Fibroblast of mammary gland (primary cell): Measurements from ENCODE around the gene SHE.

Source experiments
- DNase-seq: peaks from one replicate; pipeline ENCODE4 v3.0.0-alpha.2; 2010; ENCODE audit warnings: low read depth
- H3K4me3 ChIP-seq: 2 replicates; pipeline ENCODE4 v1.5.1; 2011; ENCODE audit warnings: low read depth, mild to moderate bottlenecking, low read length, moderate library complexity; ENCODE audit not compliant: control insufficient read depth
- TF ChIP-seq, protein P1 (sequence below): conservative IDR thresholded peaks from 2 replicates; pipeline ENCODE4 v1.5.1; 2011; ENCODE audit warnings: low read depth, low read length, inconsistent platforms; ENCODE audit not compliant: control insufficient read depth, insufficient read depth

SHE gene

DNA sequence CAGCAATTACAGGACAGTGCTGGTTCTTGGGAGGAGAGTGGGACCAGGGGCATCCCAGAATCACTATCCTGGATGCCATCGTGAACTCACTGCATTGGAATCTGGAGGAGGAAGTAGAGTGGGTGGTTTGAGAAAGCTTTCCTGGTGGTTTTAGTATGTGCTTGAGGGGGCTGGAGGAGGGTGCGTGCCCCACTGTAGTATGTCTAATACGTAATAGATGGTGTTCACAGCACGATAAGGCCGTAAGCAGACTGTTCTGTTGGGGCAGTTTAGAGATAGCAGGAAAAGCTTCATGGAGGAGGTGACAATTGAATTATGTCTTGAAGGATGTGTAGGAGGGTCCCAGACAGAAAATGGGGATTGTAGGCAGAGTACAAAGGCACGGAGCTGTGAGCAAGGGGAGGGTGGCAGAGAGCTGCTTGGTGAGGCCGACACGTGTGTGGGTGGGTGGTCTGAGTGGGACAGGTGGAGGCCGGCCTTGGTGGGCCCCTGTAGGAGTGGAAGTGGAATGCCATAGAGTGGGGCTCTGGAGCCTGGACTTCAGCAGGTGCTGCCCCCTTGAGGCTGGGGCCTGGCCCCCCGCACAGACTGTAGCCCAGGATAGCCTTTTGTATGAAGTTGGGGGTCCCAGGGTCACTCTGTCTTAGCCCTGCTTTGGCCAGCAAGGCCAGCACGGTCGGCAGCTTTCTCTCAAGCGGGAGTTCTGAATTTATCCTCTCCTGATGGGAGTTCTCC is 60.0 kb downstream of the SHE start:
- H3K4me3 ChIP-seq = no peak overlapping the region
- DNase-seq = no peak
- TF ChIP-seq, protein P1, sequence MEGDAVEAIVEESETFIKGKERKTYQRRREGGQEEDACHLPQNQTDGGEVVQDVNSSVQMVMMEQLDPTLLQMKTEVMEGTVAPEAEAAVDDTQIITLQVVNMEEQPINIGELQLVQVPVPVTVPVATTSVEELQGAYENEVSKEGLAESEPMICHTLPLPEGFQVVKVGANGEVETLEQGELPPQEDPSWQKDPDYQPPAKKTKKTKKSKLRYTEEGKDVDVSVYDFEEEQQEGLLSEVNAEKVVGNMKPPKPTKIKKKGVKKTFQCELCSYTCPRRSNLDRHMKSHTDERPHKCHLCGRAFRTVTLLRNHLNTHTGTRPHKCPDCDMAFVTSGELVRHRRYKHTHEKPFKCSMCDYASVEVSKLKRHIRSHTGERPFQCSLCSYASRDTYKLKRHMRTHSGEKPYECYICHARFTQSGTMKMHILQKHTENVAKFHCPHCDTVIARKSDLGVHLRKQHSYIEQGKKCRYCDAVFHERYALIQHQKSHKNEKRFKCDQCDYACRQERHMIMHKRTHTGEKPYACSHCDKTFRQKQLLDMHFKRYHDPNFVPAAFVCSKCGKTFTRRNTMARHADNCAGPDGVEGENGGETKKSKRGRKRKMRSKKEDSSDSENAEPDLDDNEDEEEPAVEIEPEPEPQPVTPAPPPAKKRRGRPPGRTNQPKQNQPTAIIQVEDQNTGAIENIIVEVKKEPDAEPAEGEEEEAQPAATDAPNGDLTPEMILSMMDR = peak; percentile 35

DNA sequence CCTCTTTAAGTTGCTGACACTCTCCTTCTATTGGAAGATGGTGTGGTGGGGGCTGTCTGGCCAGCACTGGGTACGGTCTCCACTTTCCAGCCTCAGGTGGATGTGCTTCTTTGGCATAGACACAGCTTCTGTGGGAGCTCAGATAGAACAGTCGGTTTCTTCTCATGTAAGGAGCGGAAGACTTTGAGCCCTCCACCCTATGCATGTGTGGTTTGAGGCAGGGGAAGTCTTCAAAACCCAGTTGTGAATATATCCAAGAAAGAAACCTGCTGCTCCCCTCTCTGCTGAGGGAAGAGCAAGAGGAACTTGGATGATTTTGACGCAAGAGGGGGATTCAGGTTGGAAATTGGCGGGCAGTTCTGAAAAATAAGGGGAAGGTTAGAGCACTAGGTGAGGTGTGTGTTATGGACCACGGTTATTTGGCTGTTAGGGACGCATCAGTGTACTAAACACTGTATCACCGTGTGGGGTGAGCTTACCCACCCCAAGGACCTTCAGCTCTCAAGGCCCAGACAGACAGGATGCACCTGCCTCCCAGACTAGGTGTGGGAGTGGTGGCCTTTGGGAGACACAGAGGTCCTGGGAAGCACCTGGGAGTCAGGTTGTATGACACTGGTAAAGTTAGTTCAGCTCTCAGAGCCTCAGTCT is 60.8 kb downstream of the SHE start:
- no peak for DNase-seq
- no peak overlapping the region for H3K4me3 ChIP-seq

DNA sequence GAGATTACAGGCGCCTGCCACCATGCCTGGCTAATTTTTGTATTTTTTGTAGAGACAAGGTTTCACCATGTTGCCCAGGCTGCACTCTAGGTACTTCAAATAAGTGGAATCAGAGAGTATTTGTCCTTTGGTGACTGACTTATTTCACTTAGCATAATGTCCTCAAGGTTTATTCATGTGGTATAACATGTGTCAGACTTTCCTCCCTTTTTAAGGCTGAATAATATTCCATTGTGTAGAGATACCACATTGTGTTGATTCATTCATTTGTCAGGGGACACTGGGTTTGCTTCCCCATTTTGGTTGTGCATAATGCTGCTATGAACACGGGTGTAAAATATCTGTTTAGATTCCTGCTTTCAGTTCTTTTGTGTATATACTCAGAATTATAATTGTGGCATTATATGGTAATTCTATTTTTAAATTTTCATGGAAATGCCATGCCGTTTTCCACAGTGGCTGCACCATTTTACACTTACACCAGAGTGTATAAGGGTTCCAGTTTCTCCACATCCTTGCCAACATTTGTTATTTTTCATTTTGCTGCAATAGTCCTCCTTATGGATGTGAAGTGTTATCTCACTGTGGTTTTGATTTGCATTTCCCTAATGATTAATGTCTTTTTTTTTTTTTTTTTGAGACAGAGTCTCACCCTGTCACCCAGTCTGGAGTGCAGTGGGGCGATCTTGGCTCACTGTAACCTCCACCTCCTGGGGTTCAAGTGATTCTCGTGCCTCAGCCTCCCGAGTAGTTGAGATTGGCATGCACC is 62.0 kb downstream of the SHE start:
- no peak for DNase-seq
- TF ChIP-seq, protein P1 = no peak
- no peak overlapping the region for H3K4me3 ChIP-seq

More for the DNA sequence above, 60.8 kb downstream of the SHE start:
- TF ChIP-seq, protein P1 = no peak

DNA sequence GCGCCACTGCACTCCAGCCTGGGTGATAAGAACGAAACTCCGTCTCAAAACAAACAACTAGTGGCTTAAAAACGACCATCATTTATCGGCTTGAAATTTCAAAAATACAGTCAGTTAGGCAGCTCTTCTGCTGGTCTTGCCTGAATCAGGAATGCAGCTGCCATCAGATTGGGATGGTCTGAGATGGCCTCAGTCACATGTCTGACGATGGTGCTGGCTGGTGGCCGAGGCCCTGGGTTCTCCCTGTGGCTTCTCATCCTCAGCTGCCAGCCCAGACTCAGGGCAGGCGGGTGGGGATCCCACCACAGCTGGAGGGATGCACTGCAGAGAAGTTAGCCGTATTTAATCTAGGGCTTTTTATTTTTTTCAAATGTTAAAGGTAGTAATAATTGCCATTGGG is 65.8 kb downstream of the SHE start:
- DNase-seq = no peak
- TF ChIP-seq, protein P1 = no peak
- no peak overlapping the region for H3K4me3 ChIP-seq

DNA sequence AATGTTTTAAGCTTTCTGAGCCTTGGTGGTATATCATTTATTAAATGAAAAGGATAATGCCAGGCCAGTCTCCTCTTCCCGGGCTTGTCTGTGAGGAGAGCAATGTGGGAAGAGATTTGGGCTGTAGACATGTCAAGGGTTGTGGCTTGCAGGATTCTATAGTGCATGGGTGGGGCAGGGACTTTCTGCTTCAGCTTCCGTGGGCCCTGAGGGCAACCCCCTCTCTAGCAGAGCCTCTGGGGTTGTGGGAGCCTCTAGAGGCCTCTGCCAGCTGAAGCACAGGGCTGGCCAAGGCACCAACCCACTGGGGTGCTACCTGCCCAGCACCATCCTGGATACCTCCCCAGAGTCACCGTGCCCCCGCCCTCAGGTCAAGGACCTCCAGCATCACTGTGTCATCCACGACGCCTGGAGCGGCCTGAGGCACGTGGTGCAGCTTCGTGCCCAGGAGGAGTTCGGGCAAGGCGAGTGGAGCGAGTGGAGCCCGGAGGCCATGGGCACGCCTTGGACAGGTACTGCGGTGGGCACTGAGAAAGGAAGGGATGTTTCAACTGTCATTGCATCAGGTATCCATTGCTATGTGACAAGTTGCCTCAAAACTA is 66.5 kb downstream of the SHE start:
- no peak for DNase-seq
- TF ChIP-seq, protein P1 = no peak
- H3K4me3 ChIP-seq = no peak overlapping the region

DNA sequence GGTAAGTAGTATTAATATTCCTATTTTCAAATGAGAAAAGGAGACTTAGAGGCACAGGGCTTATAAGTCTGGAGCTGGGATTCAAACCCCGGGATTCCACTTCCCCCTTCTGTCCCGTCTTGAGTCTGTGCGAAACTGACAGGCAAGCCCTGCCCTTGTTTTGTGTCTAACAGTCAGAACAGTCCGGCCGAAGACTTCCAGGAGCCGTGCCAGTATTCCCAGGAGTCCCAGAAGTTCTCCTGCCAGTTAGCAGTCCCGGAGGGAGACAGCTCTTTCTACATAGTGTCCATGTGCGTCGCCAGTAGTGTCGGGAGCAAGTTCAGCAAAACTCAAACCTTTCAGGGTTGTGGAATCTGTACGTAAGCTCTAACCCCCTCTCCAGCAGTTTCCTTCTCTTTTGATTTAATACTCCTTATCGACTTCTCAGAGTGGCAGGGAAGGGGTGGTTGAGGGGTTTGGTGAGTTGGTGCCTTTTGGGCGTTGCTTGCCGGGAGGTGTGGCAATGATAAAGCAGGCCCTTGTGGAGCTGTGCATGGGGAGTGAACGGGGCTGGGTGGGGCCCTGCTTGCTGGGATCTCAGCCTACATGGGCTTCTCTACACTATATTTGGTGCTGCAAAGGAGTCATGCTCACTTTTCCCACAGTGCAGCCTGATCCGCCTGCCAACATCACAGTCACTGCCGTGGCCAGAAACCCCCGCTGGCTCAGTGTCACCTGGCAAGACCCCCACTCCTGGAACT is 67.7 kb downstream of the SHE start:
- peak; percentile 88 for DNase-seq
- TF ChIP-seq, protein P1 = no peak
- H3K4me3 ChIP-seq = no peak overlapping the region
